HepG2 (cell line): ENCODE measurements around the gene RHBDL1. TPM values are rescaled to one million over a fixed set of nuclear protein-coding genes. Genes with fewer than 3 reads are reported as not detected.

Source experiments
- ARID5B ChIP-seq: IDR thresholded peaks from 2 replicates; pipeline ENCODE4 v1.4.0; 2020; ENCODE audit warnings: mild to moderate bottlenecking, missing genetic modification reagents
- GABPB1 ChIP-seq: IDR thresholded peaks from 2 replicates; pipeline ENCODE4 v1.6.1; 2016; ENCODE audit warnings: mild to moderate bottlenecking, missing genetic modification reagents, moderate library complexity, missing compliant biosample characterization
- NCOR1 ChIP-seq: fragments of 200-600 bp; sonication (generic); IDR thresholded peaks from 2 replicates; pipeline ENCODE4 v1.7.0; 2017; ENCODE audit warnings: antibody characterized with exemption, low read length, borderline replicate concordance
- RXRA ChIP-seq: sonication (generic); formaldehyde crosslinking; IDR thresholded peaks from 2 replicates; pipeline ENCODE4 v1.5.1; 2020; ENCODE audit warnings: missing genetic modification reagents
- UBTF ChIP-seq: sonication (generic); formaldehyde crosslinking; IDR thresholded peaks from 2 replicates; pipeline ENCODE4 v1.4.0; 2020; ENCODE audit warnings: mild to moderate bottlenecking, missing genetic modification reagents
- ZBTB10 ChIP-seq: sonication (generic); formaldehyde crosslinking; IDR thresholded peaks from 2 replicates; pipeline ENCODE4 v1.4.0; 2020; ENCODE audit warnings: missing genetic modification reagents, borderline replicate concordance
- ZC3H13 ChIP-seq: sonication (generic); formaldehyde crosslinking; IDR thresholded peaks from 2 replicates; pipeline ENCODE4 v1.8.1; 2023; ENCODE audit warnings: mild to moderate bottlenecking, missing genetic modification reagents, moderate library complexity
- ZNF230 ChIP-seq: sonication (generic); formaldehyde crosslinking; IDR thresholded peaks from 2 replicates; pipeline ENCODE4 v1.4.0; 2020; ENCODE audit warnings: mild to moderate bottlenecking, missing genetic modification reagents
- ZNF350 ChIP-seq: sonication (generic); formaldehyde crosslinking; IDR thresholded peaks from 2 replicates; pipeline ENCODE4 v1.4.0; 2020; ENCODE audit warnings: mild to moderate bottlenecking, low read depth, missing genetic modification reagents, borderline replicate concordance
- ZNF367 ChIP-seq: sonication (generic); formaldehyde crosslinking; IDR thresholded peaks from 2 replicates; pipeline ENCODE4 v1.4.0; 2020; ENCODE audit warnings: missing genetic modification reagents, borderline replicate concordance
- ZNF383 ChIP-seq: sonication (generic); formaldehyde crosslinking; IDR thresholded peaks from 2 replicates; pipeline ENCODE4 v1.4.0; 2020; ENCODE audit warnings: missing genetic modification reagents, mild to moderate bottlenecking, borderline replicate concordance
- ZNF710 ChIP-seq: sonication (generic); formaldehyde crosslinking; IDR thresholded peaks from 2 replicates; pipeline ENCODE4 v1.5.0; 2020; ENCODE audit warnings: mild to moderate bottlenecking, missing genetic modification reagents, borderline replicate concordance
- ZNF768 ChIP-seq: sonication (generic); formaldehyde crosslinking; IDR thresholded peaks from 2 replicates; pipeline ENCODE4 v1.4.0; 2020; ENCODE audit warnings: missing genetic modification reagents
- ZSCAN20 ChIP-seq: sonication (generic); formaldehyde crosslinking; IDR thresholded peaks from 2 replicates; pipeline ENCODE4 v1.4.0; 2020; ENCODE audit warnings: missing genetic modification reagents, mild to moderate bottlenecking, borderline replicate concordance
- polyA plus RNA-seq, 8 experiments: library from polyadenylated mRNA; depleted of rRNA in 3 of 8; stranded (reverse) in 7 of 8; unstranded in 1 of 8; fragments of >200 nt; fragmentation: Illumina TruSeq in 4 of 8; extraction: Trizol in 4 of 8; gene quantifications; 2 replicates each; pipeline versions ENCODE4 v1.2.1 to v1.2.3, GENCODE V29; 2011 to 2016; ENCODE audit warnings: low read depth in 4 of 8, missing spikeins in 1 of 8, mixed read lengths in 1 of 8; ENCODE audit not compliant: insufficient read depth in 1 of 8
- total RNA-seq, 5 experiments: library from RNA; depleted of rRNA; stranded (reverse); fragments of >200 nt; fragmentation: Illumina TruSeq; extraction: Trizol; gene quantifications; 2 replicates each; pipeline ENCODE4 v1.2.3, GENCODE V29; 2016; ENCODE audit warnings: low read depth in 1 of 5

The RHBDL1 gene
- total and polyA plus RNA-seq, 2 of the 13 experiments (the other 11 are each of a cell fraction or from before 2014, with no cell fraction given), result 1.8 to 3.8 TPM

DNA sequence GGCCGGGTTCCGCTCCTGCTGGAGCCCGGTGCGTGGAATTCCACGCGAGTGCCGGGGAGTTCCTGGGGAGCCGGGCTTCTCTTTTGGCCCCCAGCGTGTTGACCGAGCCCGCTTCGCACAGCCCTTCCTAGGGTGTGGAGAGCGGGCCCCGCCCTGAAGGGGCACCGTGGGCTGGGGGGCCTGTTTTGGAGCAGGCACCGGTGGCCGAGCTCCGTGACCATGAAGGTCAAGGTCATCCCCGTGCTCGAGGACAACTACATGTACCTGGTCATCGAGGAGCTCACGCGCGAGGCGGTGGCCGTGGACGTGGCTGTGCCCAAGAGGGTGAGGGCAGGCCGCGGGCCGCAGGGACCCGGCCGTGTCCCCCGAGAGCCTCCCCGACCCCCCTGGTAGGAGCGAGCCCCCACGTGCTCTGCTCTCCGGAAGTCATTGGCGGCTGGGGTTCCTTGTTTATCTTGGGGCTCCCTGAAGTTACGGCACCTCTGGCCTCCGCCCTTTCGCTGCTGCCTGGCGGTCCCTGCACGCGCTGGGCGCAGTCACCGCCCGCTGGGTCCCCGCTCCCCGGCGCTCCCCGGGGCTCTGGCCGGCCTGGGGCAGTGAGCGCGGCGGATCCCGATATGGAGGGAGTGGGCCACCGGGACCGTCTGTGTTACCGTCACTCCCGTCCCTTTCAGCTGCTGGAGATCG is 52.0 kb downstream of the RHBDL1 start (continued):
- TF ChIP-seq ARID5B (CRISPR knock-in tag), result peak; percentile 35; the same call in 1 of the 2 replicates
- TF ChIP-seq ZNF768 (CRISPR knock-in tag), result peak; percentile 30; the same call in 1 of the 2 replicates
- 0 out of 2 replicates have a peak, but pooled peaks have one; percentile 16 for TF ChIP-seq ZC3H13 (CRISPR knock-in tag)
- 0 out of 2 replicates have a peak, but pooled peaks have one; percentile 47 for TF ChIP-seq ZNF230 (CRISPR knock-in tag)
- TF ChIP-seq ZBTB10 (CRISPR knock-in tag), result peak; percentile 90
- TF ChIP-seq ZNF367, result no peak
- TF ChIP-seq ZNF710 (CRISPR knock-in tag), result no peak
- TF ChIP-seq NCOR1, result no peak
- peak; percentile 43 for TF ChIP-seq ZNF350 (CRISPR knock-in tag)
- TF ChIP-seq ZSCAN20, result no peak
- peak; percentile 65 for TF ChIP-seq UBTF (CRISPR knock-in tag)
- 0 out of 2 replicates have a peak, but pooled peaks have one; percentile 37 for TF ChIP-seq ZNF383 (CRISPR knock-in tag)
- peak; percentile 61; the same call in 1 of the 2 replicates for TF ChIP-seq GABPB1
- peak; percentile 60; the same call in 1 of the 2 replicates for TF ChIP-seq RXRA (CRISPR knock-in tag)
